22Rv1 (cell line): ENCODE results near the gene ABCD3.
A peak's percentile ranks its signal among the peaks of the same experiment; 100 is the strongest.
"Not testable (repeated sequence)": the region's sequence is repeated elsewhere in the genome, so short reads cannot be mapped to it uniquely, and the experiment has no call there.

ENCODE experiments used
- H3K27ac ChIP-seq: fragments of 450-650 bp; 2 replicates; pipeline ENCODE4 v1.5.1; 2017
- ZFX ChIP-seq: fragments of 450-650 bp; IDR thresholded peaks from 2 replicates; pipeline ENCODE4 v1.6.1; 2017; ENCODE audit warnings: antibody characterized with exemption, borderline replicate concordance
- TF ChIP-seq, protein P1 (sequence below): fragments of 450-650 bp; IDR thresholded peaks from 2 replicates; pipeline ENCODE4 v1.5.1; 2017; ENCODE audit warnings: mild to moderate bottlenecking

The ABCD3 gene

DNA sequence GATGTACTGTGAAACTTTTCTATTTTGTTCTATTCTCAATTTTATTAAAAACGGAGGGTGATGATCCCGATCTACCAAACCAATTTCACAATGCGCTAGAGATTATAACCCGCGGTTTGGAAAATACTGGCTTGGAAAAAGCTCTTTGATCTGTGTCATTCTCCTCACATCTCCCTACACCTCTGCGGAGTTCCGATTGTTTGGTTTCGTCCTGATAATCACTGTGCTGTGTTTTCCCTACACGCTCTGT lies 536 bp upstream of the ABCD3 start:
- peak overlapping the region; percentile 90 for H3K27ac ChIP-seq
- no peak for TF ChIP-seq ZFX
- TF ChIP-seq, protein P1, sequence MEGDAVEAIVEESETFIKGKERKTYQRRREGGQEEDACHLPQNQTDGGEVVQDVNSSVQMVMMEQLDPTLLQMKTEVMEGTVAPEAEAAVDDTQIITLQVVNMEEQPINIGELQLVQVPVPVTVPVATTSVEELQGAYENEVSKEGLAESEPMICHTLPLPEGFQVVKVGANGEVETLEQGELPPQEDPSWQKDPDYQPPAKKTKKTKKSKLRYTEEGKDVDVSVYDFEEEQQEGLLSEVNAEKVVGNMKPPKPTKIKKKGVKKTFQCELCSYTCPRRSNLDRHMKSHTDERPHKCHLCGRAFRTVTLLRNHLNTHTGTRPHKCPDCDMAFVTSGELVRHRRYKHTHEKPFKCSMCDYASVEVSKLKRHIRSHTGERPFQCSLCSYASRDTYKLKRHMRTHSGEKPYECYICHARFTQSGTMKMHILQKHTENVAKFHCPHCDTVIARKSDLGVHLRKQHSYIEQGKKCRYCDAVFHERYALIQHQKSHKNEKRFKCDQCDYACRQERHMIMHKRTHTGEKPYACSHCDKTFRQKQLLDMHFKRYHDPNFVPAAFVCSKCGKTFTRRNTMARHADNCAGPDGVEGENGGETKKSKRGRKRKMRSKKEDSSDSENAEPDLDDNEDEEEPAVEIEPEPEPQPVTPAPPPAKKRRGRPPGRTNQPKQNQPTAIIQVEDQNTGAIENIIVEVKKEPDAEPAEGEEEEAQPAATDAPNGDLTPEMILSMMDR, result no peak

DNA sequence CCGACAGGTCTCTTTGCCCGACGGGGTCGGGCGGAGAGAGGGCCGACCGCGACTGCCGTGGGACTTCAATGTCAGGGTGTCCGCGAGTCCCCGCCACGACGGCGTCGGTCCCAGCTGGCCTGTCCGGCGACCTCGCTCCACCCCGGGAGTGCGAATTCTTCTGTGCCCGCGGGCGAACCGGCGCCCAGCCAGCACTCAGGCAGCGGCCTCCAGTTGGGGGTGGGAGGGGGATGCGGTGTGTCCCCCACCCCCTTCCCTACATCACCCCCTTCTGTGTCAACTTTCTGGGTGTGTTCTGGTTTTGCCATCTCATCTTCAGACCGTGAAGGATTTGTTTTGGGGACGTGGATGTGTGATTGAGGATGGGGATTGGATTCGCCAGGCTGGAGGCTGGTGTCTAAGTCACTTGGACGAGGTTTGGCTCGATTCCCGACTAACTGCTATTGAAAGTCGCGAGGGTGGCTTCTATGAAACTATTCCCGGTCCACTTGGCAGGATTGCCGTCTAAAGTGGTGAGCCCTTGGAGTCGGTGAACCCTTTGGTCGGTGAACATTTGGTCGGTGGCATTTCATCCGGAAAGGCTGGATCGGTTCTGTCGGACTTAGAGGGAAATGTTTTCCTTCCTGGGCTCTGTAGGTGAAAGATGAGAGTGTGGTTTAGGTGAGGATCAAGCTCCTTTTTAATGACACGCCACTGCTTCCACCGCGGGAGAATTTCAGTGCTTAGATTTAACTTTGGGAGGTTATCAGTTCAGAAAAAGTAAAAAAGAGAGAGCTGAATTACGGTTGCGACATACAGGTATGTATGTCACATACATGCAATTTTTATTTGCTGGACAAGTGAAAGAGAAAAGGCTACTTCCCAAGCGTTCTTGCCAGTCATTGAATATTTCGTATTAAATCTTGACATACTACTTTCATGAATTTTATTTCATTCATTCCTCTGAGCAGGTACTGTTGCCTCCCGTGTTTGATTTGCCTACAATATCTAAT lies 771 bp downstream of the ABCD3 start:
- peak overlapping the region; percentile 90 for H3K27ac ChIP-seq
- TF ChIP-seq ZFX, result no peak
- TF ChIP-seq, protein P1, result no peak

DNA sequence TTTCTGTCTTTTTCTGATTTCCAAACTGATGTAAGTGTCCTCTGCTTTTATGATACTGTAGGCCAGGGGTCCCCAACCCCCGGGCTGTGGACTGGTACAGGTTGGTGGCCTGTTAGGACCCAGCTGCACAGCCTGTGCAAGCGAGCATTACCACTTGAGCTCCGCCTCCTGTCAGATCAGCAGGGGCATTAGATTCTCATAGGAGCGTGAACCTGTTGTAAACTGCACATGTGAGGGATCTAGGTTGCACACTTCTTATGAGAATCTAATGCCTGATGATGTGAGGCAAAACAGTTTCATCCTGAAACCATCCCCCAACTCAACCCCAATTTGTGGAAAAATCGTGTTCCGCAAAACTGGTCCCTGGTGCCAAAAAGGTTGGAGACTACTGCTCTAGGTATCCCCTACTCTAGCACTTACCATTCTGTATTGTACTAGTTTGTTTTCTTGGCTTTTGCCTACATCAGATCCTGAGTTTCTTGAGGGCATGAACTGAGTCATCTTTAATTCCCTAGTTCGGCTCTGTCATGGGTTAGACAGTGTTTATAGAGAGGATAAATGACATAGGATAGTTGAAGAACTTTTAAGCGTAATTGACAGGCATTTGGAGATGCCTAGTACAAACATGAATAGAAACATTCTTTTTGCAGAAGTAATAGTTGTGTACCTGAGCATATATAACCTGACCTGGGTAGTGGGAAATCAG lies 4.1 kb downstream of the ABCD3 start:
- TF ChIP-seq ZFX, result no peak
- TF ChIP-seq, protein P1, result no peak
- H3K27ac ChIP-seq, result no peak overlapping the region

DNA sequence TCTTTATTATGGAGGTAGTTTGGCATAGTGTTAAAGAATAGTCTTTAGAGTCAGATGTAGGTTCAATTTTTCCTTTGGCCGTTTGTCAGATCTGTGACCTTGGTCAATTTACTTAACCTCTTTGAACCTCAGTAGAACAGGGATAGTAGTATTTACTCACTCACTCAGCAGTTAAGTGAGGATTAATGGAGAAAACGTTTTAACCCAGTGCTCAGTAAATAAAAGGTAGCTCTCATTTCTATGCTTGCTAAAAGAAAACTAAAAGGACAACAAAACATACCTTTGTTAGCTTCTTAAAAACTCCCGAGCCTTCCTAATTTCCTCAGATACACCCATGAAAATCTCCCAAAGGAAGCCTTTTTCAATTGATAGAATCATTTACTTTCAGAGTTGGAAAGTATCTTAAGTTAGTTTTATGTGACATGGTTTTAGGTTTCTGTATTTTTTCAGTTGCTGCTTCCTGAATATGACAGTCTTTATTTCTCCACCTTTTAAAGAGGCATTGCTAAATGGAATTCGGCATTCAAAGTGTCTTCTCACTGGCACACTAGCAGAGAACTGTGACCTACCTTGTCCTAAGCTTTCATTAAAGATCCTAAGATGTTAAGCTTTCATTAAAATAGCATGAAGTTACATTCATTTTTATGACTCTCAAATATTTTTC lies 7.8 kb downstream of the ABCD3 start:
- TF ChIP-seq ZFX, result no peak
- TF ChIP-seq, protein P1, result no peak
- H3K27ac ChIP-seq, result peak overlapping the region; percentile 39; the same call in 1 of the 2 replicates

DNA sequence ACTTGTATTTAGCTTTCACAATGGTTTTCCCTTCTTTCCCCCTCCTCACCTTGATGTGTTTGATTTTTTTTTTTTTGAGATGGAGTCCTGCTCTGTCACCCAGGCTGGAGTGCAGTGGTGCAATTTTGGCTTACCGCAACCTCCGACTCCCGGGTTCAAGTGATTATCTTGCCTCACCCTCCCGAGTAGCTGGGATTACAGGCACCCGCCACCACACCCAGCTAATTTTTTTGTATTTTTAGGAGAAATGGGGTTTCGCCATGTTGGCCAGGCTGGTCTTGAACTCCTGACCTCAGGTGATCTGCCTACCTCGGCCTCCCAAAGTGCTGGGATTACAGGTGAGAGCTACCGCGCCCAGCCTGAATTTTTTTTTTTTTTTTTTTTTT lies 8.3 kb downstream of the ABCD3 start:
- peak overlapping the region; percentile 39; the same call in 1 of the 2 replicates for H3K27ac ChIP-seq

DNA sequence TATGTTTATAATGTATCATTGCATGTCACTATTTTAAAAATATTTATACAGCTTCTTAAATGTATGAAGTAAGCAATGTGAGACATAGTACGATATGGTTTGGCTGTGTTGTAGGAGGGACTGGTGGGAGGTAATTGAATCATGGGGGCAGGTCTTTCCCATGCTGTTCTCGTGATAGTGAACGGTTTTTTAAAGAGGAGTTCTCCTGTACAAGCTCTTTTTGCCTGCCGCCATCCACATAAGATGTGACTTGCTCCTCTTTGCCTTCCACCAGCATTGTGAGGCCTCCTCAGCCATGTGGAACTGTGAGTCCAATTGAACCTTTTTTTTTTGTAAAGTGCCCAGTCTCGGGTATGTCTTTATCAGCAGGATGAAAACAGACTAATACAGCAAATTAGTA lies 10.3 kb downstream of the ABCD3 start:
- H3K27ac ChIP-seq, result no peak overlapping the region
- TF ChIP-seq, protein P1, result no peak
- TF ChIP-seq ZFX, result no peak

DNA sequence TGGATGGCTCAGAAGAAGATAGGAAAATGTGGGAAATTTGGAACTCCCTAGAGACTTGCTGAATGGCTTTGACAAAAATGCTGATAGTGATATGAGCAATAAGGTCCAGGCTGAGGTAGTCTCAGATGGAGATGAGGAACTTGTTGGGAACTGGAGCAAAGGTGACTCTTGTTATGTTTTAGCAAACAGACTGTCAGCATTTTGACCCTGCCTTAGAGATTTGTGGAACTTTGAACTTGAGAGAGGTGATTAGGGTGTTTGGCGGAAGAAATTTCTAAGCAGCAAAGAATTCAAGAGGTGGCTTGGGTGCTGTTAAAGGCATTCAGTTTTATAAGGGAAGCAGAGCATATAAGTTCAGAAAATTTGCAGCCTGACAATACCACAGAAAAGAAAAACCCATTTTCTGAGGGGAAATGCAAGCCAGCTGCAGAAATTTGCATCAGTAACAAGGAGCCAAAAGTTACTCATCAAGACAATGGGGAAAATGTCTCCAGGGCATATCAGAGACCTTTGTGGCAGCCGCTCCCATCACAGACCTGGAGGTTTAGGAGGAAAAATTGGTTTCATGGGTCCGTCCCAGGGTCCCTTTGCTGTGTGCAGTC lies 10.8 kb downstream of the ABCD3 start:
- H3K27ac ChIP-seq, result not testable (repeated sequence)

DNA sequence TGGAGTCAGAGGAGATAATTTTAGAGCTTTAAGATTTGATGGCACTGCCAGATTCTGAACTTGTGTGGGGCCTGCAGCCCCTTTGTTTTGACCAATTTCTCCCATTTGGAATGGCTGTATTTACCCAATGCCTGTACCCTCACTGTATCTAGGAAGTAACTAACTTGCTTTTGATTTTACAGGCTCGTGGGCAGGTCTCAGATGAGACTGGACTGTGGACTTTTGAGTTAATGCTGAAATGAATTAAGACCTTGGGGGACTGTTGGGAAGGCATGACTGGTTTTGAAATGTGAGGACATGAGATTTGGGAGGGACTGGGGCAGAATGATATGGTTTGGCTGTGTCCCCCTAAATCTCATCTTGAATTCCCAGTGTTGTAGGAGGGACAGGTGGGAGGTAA lies 11.9 kb downstream of the ABCD3 start:
- H3K27ac ChIP-seq, result not testable (repeated sequence)
